ENCODE data around the gene STAM2. TPM values are rescaled to one million over a fixed set of nuclear protein-coding genes. Genes with fewer than 3 reads are reported as not detected.
"Not testable (repeated sequence)": the region's sequence is repeated elsewhere in the genome, so short reads cannot be mapped to it uniquely, and the experiment has no call there.

Gene STAM2
- total RNA-seq, 1 donor from 2014 or later: 54.0 TPM

DNA sequence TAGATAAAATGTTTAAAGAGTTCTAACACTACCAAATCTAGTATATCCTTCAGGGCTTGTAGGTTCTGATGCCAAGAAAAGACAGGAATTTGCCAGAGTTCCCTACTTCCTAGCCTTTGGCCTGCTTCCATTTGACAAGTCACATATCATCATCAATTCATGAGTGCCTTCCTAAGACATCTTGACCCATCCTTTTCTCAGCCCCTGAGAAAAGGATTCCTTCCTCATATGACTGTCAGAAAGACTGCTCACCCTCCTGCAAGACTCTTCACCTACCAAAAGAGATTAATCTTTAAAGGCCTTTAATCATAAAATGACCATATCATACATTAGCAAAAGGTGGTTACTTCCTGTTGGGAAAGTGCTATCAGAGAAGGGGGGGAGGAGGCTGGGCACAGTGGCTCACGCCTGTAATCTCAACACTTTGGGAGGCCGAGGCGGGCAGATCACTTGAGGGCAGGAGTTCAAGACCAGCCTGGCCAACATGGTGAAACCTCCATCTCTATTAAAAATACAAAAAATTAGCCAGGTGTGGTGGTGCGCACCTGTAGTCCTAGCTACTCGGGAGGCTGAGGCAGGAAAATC lies 3.3 kb downstream of the STAM2 start:
- not testable (repeated sequence) for DNase-seq (ENCODE audit: low spot score)

DNA sequence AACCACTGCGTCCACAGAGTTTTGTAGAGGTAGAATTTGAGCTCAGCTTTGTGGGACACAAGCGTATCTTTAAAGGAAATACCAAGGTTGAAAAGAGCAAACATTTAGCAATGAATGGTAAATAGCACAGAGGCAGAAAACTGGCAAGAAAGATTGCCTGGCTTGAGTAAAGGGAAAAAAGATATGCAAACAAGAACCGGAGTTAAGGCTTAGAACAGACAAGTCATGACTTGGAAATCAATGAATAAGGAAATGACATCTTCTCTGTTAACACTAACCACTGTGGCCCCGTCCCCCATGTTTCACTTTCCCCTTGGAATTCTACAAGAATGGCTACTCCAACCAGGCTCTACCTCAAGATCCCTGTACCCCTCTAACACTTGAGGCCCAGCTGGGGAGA lies 3.8 kb downstream of the STAM2 start:
- DNase-seq (ENCODE audit: low spot score): no peak

DNA sequence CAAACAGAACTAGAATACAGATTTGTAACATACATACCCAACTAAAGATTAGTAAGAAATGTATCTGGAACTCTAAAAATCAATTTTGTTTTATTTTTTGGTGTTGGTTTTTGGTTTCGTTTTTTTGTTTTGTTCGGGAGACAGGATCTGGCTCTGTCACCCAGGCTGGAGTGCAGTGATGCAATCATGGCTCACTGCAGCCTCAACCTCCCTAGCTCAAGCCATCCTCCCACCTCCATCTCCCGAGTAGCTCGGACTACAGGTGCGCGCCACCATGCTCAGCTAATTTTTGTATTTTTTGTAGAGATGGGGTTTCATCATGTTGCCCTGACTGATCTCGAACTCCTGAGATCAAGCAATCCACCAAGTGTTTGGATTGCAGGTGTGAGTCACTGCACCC lies 6.4 kb downstream of the STAM2 start:
- not testable (repeated sequence) for DNase-seq (ENCODE audit: low spot score)

DNA sequence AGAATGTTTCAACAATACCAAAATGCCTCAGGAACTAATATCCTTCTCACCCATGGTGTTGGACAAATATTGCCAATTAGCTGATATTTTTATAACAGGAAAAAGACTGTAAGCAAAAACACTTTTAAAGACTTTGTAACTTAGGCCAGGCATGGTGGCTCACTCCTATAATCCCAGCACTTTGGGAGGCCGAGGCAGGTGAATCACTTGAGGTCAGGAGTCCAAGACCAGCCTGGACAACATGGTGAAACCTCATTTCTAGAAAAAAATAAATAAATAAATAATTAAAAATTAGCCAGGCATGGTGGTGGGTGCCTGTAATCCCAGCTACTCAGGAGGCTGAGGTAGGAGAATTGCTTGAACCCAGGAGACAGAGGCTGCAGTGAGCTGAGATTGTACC lies 8.1 kb downstream of the STAM2 start:
- DNase-seq (ENCODE audit: low spot score): not testable (repeated sequence)

DNA sequence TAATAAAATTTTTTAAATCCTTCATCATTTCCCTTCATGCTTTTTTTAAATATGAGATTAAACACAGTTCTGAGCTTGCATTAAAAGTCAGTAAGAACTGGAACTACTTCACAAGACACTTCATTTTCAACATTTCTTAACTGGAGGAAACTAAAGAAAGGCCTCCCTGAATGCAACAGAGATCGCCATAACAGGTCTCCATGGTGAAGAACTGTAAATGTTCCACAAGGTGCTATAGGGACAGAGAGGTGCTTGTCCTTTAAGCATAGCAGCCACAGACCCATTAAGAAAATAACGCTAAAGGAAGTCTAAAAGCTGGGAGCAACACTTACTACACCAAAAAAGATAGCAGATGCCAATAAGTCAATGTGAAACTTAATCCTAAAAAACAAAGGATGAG lies 8.5 kb downstream of the STAM2 start:
- no peak for DNase-seq (ENCODE audit: low spot score)

DNA sequence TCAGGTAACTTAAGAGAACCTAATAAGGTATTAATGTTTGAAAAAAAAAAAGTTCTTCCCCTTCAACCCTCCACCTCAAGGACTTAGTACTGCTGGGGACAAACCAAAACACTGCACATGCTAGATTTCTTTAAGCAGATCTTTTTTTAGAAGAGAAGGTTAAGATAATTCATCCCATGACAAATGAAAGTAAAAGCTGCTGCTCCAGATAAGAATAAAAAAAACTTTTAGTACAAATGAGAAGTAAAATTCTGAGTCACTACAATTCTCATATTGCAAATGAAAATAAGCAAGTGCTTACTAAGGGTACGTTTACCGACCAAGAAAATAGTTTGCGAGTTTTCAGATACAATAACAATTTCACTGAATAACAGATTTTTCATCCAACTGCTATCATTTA lies 8.9 kb downstream of the STAM2 start:
- no peak for DNase-seq (ENCODE audit: low spot score)

DNA sequence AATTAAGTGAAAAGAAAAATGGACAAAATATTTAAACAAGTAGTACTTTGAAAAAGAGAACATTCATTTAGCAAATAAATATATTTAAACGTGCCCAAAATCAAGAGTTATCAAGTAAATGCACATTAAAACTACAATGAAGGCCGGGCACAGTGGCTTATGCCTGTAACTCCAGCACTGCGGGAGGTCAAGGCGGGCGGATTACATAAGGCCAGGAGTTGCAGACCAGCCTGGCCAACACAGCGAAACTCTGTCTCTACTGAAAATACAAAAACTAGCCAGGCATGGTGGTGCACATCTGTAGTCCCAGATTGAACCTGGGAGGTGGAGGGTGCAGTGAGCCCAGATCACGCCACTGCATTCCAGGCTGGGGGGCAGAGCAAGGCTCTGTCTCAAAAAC lies 9.8 kb downstream of the STAM2 start:
- no peak for DNase-seq (ENCODE audit: low spot score)

DNA sequence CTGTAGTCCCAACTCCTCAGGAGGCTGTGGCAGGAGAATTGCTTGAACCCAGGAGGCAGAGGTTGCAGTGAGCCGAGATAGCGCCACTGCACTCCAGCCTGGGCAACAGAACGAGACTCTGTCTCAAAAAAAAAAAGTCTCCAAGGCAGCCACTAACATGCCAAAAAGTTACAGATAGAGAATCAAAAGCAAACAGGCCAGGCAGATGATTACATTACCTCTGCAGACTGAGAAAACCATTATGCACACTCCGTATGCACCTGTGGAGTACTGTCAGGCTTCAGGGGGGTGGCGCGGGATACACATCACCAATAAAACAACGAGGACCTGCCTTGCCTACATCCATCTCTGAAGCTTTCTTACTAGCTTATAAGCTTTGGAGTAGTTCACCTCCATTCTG lies 10.3 kb downstream of the STAM2 start:
- no peak for DNase-seq (ENCODE audit: low spot score)

DNA sequence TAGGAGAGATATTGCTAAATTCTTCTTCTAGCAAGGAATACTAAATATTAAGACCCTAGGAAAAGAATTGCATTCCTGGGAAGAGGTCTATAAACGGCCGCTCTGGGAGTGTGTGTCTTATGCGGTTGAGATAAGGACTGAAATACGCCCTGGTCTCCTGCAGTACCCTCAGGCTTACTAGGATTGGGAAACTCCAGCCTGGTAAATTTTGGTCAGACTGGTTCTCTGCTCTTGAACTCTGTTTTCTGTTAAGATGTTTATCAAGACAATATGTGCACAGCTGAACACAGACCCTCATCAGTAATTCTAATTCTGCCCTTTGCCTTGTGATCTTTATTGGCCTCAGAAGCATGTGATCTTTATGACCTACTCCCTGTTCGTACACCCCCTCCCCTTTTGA lies 11.9 kb downstream of the STAM2 start:
- DNase-seq (ENCODE audit: low spot score): not testable (repeated sequence)

DNA sequence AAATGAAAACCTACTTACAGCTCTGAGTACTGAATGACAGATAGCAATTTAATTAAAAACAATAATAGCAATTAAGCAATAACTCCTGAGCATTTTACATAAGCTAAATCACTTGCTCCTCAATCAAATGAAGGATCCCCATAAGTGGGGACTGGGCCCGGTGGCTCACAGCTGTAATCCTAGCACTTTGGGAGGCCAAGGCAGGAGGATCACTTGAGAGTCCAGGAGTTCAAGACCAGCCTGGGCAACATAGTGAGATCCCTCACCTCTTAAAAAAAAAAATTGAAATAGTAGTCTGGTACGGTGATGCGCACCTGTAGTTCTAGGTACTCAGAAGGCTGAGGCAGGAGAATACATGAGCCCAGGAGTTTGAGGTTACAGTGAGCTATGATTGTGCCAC lies 13.4 kb downstream of the STAM2 start:
- no peak for DNase-seq (ENCODE audit: low spot score)

DNA sequence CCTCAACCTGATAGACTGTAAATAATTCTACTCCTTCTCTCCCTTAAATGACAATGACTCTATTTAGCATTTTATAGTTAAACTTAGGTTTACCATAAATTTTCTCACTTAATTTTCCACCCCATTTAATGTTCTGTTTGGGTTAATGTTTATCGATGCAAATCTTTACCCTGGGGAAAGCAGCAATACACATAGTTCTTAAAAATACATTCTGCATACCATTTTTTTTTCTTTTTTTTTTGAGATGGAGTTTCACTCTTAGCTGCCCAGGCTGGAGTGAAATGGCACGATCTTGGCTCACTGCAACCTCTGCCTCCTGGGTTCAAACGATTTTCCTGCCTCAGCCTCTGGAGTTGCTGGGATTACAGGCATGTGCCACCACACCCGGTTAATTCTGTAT lies 14.0 kb downstream of the STAM2 start:
- DNase-seq (ENCODE audit: low spot score): no peak

DNA sequence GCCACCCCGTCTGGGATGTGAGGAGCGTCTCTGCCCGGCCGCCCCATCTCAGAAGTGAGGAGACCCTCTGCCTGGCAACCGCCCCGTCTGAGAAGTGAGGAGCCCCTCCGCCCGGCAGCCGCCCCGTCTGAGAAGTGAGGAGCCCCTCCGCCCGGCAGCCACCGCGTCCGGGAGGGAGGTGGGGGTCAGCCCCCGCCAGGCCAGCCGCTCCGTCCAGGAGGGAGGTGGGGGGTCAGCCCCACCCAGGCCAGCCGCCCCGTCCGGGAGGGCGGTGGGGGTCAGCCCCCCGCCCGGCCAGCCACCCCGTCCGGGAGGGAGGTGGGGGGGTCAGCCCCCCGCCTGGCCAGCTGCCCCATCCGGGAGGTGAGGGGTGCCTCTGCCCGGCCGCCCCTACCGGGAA lies 15.2 kb downstream of the STAM2 start:
- DNase-seq (ENCODE audit: low spot score): not testable (repeated sequence)

DNA sequence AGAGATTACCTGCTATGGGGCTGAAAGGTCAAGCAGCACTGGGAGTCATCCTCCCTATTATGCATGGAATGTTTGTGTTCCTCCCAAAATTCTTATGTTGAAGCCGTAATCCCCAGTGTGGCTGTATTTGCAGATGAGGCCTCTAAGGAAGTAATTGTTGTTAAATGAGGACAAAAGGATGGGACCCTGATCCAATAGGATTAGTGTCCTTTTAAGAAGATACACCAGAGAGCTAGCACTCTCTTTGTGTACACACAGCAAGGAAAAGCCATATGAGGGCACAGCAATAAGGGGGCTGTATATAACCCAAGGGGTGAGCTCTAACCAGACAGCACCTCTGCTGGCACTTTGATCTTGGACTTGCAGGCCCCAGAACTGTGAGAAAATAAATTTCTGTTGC lies 18.3 kb downstream of the STAM2 start:
- no peak for DNase-seq (ENCODE audit: low spot score)

DNA sequence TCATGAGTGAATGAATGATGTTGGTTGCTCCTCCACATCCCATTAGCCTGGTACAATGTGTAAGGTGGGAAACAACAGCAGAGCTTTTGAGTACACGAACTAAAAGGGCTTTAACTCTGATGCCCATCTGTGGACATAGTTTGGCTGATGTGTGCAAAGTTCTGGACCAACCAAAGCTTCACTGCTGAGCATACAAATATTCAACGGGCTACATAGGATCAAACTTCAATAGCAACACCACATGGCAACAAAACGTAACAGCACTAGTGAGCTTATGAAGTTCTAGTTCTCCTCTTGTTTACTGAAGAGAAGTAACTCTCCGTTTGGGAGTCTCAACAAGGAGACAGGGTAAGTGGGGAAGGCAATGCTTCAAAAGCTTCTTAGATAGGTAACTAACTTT lies 20.4 kb downstream of the STAM2 start:
- DNase-seq (ENCODE audit: low spot score): no peak

DNA sequence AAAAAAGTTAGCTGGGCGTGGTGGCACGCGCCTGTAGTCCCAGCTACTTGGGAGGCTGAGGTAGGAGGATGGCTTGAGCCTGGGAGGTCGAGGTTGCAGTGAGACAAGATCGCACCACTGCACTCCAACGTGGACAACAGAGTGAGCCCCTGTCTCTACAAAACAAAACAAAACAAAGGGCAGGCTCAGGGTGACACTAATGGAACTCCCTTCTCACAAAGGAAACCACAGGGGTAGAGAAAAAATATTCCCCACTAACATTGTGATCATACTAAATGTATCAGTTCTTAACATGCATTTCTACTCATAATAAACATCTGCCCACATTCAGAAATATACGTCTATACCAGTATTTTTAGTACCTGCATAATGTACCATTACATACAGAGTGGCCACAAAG lies 21.1 kb downstream of the STAM2 start:
- DNase-seq (ENCODE audit: low spot score): no peak

DNA sequence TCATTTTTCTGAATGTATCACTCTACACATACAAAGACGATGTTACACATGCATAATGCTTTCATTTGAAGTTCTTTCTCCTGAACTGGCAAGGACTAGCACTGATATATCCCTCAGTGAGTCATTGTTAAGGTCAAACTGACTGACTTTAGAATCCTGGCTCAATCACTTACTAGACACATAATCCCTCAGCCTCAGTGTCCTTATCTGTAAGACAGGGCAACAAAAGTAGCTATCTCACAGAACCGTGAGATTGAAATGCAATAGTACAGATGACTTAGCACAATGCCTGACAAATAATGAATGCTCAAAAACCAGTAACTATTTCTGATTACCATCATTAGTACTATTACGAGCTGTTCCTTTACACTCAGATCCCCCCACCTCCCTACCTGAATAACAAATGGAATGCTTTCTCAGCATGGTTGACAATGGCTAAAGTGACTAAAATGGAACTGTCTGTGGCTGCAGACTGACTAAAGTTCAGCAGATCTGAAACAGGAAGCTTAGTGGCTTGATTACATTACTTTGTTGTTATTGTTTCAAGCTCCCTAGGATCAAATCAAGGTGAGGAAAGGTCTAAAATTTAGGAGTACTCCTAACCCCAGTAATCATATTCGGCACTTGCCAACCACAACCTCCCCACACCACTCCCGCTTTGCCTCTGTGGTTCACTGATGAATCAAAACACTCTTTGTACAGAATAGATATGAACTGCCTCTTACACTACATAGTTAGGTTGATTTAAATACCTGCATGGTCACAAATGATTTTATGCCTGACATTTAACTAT lies 40.9 kb downstream of the STAM2 start:
- DNase-seq (ENCODE audit: low spot score): no peak

DNA sequence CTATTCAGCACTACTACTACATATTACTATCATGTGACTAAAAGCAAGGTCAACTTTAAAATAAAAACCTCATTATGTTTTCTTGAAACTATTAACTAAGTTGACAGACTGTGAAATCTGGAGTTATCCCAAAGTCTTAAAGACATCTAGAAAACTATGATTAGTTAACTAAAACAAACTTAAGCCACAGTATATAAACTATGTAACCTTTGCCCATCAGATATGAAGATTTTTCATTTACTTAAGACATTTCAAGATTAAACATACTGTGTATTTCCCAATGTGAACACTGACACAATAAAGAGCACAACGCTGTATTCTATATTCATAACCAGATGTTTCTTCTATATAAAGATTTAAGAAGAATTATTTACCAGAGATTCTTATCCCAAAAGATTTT lies 43.3 kb downstream of the STAM2 start:
- DNase-seq (ENCODE audit: low spot score): no peak

DNA sequence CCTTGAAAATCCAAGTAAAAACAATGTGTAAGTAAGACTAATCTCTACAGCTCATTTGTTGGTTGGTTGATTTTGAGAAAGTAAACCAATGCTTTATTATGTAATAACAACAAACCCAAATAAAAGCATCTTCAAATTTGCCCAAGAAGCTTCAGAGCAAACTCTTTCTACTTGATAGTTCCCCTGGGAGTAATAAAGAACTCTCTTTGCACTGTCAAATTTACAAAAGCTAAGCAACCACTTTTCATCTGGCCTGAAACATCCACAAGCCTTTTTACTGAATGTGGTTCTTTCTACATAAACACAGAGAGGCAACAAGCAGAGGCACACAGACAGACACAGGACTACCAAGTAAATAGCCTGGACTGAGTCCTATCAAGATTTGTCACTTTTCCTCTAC lies 47.9 kb downstream of the STAM2 start:
- DNase-seq (ENCODE audit: low spot score): no peak

DNA sequence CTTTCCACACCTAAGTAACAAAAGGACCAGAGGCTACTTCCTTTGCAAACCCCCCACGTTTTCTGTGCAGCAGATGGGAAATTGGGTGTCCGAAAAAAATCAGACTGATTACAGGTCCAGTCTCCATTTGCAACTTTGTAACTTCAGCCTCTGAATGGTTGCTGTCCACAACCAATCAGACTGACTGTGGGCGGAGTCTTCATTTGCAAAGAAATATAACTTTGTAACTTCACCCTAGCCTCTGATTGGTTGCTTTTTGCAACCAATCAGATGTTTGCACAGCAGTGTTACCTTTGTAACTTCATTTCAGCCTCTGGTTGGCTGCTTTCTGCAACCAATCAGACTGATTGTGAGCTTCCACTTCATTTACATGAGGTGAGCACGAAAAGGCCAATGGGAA lies 48.9 kb downstream of the STAM2 start:
- no peak for DNase-seq (ENCODE audit: low spot score)

DNA sequence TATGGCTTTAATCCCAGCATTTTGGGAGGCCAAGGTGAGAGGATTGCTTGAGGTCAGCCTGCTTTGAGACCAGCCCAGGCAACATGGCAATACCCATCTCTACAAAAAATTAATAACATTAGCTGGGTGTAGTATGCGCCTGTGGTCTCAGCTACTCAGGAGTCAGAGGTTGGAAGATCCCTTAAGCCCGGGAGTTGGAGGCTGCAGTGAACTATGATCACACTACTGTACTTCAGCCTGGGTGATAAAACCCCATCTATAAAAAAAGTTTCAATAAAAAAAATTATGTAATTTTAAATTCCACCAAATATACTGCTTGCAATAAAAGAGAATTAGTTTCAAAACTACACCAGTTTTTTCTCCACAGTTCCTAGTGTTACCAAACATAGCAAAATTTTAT lies 53.4 kb downstream of the STAM2 start:
- no peak for DNase-seq (ENCODE audit: low spot score)

DNA sequence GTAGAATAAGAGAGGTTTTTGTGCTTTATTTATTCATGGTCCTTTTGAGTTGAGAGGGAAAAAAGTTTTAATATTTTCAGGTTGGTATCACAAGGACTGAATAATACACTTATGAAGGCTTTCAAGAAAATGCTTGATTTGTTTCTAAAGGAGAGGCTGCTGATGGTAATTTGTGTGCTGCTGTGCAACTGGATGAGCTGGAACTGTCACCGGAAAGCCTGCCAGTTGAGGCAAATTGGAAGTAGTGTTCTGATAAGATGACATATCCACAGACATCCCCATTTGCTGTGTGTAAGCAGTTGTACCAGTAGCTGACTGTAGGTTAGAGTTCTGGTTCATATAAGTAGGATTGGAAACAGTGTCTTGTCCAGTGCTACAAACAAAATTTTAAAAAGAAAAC lies 55.1 kb downstream of the STAM2 start:
- DNase-seq (ENCODE audit: low spot score): no peak

DNA sequence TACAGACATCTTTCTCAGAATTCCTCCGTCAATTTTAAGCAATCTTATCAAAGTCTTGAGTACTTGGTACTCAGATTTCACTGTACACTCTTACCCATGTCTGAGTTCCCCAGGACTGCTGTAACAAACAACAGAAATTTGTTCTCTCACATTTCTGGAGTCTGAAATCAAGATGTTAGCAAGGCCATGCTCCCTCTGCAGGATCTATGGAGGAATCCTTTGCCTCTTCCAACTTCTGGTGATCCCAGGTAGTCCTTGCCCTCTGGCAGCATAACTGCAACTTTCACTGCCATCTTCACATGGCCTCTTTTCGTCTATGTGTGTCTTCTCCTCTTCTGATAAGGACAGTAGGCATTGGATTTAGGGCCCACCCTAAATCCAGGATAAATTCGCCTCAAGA lies 59.6 kb downstream of the STAM2 start:
- no peak for DNase-seq (ENCODE audit: low spot score)

DNA sequence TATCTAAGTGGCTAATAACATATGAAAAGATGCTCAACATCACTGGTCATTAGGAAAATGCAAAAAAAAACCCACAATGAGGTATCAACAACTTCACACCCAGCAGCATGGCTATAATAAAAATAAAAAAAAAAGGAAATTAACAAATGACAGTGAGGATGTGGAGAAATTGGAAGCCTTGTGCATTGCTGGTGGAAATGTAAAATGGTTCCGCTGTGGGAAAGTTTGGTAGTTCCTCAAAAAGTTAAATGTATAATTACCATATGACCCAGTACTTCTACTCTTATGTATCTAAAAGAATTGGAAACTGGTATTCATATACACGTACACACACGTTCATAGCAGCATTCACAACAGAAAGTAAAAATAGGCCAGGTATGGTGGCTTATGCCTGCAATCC lies 61.2 kb downstream of the STAM2 start:
- no peak for DNase-seq (ENCODE audit: low spot score)

DNA sequence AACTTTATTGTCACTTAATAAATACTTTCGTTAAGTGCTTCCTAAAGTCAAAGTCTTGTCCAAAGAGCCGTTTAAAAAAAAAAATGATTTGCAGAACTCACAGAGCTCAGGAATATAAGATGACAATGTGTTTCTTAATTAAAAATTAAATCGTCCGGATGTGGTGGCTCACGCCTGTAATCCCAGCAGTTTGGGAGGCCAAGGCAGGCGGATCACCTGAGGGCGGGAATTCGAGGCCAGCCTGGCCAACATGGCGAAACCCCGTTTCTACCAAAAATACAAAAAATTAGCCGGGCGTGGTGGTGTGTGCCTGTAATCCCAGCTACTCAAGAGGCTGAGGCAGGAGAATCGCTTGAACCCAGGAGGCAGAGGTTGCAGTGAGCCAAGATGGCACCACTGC lies 68.4 kb downstream of the STAM2 start:
- not testable (repeated sequence) for DNase-seq (ENCODE audit: low spot score)

All from ureter (tissue), 1 donor.